Measurements from ENCODE around the gene PTPRH. TPM values are rescaled to one million over a fixed set of nuclear protein-coding genes. Genes with fewer than 3 reads are reported as not detected.

Gene PTPRH
- total and polyA plus RNA-seq, 12 donors: 0.25 to 7.5 (median 2.4) TPM

DNA sequence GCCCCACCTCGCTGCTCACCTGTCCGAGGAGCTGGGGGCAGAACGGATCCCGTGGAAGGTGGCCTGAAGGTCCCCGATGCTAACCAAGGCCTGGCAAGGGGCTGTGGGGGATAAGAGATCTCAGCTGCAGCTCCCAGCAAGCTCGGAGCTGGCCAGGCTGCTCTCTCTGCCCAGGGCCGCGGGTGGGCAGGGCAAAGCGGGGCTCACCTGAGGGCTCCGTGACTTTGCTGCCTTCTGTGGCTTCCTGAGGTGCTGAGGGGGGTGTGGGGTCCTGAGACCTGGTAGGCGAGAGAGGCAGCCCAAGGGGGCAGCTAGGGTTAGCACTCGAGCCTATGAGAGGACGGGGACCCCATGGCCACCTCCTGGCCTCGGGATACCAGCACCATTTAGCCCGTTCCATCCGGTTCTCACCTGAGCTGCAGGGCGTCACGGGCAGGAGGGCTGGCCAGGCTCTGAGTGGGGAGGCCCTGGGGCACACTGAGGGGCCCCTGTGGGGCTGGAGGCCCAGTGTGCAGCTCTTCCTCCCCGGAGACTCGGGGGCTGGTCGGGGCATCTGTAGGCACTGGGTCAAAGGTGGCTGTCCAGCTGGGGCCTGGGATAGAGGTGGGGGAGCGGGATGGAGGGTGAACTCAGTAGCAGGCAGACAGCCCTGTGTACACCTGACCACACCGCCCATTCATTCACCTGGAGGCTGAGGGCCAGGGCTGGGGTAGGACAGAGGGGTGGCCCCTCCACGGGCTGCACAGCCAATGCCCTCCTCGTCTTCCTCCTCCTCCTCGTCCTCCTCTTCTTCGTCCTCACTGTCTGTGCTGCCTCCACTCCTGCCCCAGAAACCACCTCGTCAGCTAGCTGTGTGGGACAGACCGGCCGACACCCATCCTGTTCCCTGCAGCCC, 22.3 kb upstream of the PTPRH start:
- ATAC-seq: no peak
- intact Hi-C loops (cut with DNase I): no loop called here
- H3K27me3 ChIP-seq: no peaks in the 10 kb centered on the region
- H3K4me1 ChIP-seq: peaks cover 0 to 23% (median 13%) of the 10 kb centered on the region in 9 donors
- H3K27ac ChIP-seq: no peak overlapping the region
- no peak overlapping the region for H3K4me3 ChIP-seq
- H3K36me3 ChIP-seq: peaks cover 0 to 99% (median 62%) of the 10 kb centered on the region in 9 donors
- H3K9me3 ChIP-seq: no peaks in the 10 kb centered on the region
- TF ChIP-seq, protein P1, sequence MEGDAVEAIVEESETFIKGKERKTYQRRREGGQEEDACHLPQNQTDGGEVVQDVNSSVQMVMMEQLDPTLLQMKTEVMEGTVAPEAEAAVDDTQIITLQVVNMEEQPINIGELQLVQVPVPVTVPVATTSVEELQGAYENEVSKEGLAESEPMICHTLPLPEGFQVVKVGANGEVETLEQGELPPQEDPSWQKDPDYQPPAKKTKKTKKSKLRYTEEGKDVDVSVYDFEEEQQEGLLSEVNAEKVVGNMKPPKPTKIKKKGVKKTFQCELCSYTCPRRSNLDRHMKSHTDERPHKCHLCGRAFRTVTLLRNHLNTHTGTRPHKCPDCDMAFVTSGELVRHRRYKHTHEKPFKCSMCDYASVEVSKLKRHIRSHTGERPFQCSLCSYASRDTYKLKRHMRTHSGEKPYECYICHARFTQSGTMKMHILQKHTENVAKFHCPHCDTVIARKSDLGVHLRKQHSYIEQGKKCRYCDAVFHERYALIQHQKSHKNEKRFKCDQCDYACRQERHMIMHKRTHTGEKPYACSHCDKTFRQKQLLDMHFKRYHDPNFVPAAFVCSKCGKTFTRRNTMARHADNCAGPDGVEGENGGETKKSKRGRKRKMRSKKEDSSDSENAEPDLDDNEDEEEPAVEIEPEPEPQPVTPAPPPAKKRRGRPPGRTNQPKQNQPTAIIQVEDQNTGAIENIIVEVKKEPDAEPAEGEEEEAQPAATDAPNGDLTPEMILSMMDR (IDR thresholded peaks at IDR 0.05): no peak
- no peak for DNase-seq
- WGBS, 2 donors: 92 to 93% methylated on average over 29 to 30 of the region's 30 CpGs

DNA sequence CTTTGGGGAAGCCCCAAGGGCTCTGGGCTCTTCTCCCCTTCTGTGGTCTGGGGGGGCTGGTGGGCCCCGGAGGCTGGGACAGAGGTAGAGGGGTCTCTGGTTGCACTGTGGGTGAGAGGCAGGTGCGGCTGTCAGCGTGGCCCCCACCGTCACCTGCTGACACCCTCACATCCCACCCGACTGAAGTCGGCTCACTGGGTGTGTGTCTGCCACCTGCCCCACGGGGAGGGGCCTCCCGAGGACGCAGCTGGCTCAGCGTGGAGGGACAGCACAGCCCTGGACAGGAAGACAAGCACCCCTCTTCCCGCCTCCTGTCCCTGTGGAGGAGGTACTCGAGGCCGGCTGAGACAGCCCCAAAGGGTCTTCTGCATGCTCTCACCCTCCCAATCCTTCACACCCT, 21.5 kb upstream of the PTPRH start:
- intact Hi-C loops (cut with DNase I): no loop called here

DNA sequence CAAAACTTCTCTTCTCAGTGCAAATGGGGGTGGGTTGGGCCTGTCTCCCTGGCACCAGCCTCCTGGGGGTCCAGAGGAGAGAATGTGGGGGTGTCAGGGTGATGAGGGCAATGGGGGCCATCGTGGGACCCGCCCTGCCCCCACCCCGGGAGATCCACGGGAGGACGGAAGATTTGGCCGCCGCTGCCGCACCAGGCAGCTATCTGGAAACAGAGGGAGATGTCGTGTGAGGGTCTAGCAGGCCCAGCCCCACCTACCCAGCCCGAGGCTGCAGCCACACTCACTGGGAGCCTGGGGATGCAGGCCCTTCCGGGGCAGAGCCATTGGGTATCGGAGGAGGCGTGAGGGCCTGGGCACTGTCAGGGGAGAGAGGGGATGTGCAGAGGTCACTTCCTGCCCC, 21.0 kb upstream of the PTPRH start:
- Histone ChIP-seq H3K4me1 (peaks cover 0 to 23% (median 13%) of the 10 kb centered on the region in 9 donors), H3K27ac (no peak overlapping the region), H3K27me3 (no peaks in the 10 kb centered on the region), H3K4me3 (no peak overlapping the region), H3K9me3 (no peaks in the 10 kb centered on the region), H3K36me3 (peaks cover 0 to 91% (median 53%) of the 10 kb centered on the region in 9 donors)
- TF ChIP-seq, protein P1 (IDR thresholded peaks at IDR 0.05): no peak
- ATAC-seq: no peak
- WGBS, 2 donors: 83% methylated on average over 13 of the region's 13 CpGs
- intact Hi-C loops (cut with DNase I): no loop called here
- DNase-seq: no peak

More for the DNA sequence above, 21.5 kb upstream of the PTPRH start:
- TF ChIP-seq, protein P1 (IDR thresholded peaks at IDR 0.05): no peak
- H3K4me3 ChIP-seq: no peak overlapping the region
- peaks cover 0 to 23% (median 13%) of the 10 kb centered on the region in 9 donors for H3K4me1 ChIP-seq
- WGBS, 2 donors: 85 to 86% methylated on average over 13 of the region's 13 CpGs
- no peak overlapping the region for H3K27ac ChIP-seq
- DNase-seq (no peak), ATAC-seq (no peak)
- peaks cover 0 to 95% (median 54%) of the 10 kb centered on the region in 9 donors for H3K36me3 ChIP-seq
- no peaks in the 10 kb centered on the region for H3K9me3 ChIP-seq
- H3K27me3 ChIP-seq: no peaks in the 10 kb centered on the region

DNA sequence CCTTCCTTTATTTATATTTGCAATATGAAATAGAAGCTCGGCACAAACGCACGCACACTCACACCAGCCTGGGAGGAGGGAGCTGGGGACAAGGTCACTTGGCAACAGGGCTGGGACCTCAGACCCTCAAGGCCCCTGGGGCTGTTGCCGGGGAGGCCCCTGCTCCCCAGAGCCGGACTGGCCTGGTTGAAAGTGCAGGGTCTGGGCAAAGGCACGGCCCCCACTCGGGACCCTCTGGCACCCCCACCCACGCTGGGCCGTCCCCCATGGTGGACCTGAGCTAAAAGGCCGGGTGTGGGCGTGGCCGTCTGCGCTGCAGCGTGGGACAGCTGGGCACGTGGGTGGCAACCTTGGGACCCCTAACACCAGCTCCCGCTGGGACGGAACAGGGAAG, 20.5 kb upstream of the PTPRH start:
- no peaks in the 10 kb centered on the region for H3K9me3 ChIP-seq
- WGBS, 2 donors: 85 to 90% methylated on average over 17 of the region's 17 CpGs
- TF ChIP-seq, protein P1 (IDR thresholded peaks at IDR 0.05): no peak
- H3K27me3 ChIP-seq: no peaks in the 10 kb centered on the region
- no peak for ATAC-seq
- H3K4me3 ChIP-seq: no peak overlapping the region
- H3K4me1 ChIP-seq: peaks cover 0 to 23% (median 13%) of the 10 kb centered on the region in 9 donors
- no peak overlapping the region for H3K27ac ChIP-seq
- no peak for DNase-seq
- intact Hi-C loops (cut with DNase I): no loop called here
- H3K36me3 ChIP-seq: peaks cover 0 to 86% (median 52%) of the 10 kb centered on the region in 9 donors
